NCI-H2196 treated with DMSO at 0.1 percent for 48 hours (cell line): ENCODE measurements around the gene IL17B.

Experiments
- DNase-seq: peaks from one replicate; lab custom pipeline; 2025; ENCODE audit not compliant: unreplicated experiment; lab: John Stamatoyannopoulos, UW

IL17B gene

GRCh38 chr5:149415066-149415967, 36.2 kb upstream of the IL17B start:
- DNase-seq, result no peak

DNA sequence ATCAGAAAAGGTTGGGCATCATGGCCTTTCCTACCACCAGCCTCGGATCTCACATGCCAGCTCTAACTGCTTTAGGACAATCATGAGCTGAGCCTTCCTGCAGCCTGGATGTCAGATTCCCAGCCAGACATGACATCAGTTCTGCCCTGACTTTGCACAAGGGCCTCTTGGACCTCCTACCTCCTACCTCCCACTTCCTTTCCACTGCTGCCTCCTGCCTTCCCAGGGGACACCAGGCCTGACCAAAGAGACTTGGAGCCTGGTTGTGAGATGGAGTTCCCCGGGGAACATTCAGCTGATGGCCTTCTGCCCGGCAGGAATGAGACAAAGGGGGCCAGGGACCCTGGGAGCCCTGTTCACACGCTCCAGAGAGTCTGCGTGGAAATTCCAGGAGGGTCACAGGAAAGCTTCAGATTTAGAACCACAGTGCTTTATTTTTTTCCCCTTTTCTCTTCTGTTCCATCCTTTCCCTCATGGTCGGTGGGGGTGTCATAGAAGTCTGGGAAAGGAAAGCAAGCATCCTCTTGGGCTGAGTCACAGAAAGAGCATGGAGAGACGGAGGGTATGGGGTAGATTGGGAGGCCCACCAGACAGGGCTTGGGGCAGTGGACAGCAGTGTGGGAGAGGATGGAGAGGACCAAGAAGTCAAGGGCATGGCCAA, 35.4 kb upstream of the IL17B start:
- DNase-seq, result no peak

GRCh38 chr5:149413477-149414210, 34.6 kb upstream of the IL17B start:
- no peak for DNase-seq

DNA sequence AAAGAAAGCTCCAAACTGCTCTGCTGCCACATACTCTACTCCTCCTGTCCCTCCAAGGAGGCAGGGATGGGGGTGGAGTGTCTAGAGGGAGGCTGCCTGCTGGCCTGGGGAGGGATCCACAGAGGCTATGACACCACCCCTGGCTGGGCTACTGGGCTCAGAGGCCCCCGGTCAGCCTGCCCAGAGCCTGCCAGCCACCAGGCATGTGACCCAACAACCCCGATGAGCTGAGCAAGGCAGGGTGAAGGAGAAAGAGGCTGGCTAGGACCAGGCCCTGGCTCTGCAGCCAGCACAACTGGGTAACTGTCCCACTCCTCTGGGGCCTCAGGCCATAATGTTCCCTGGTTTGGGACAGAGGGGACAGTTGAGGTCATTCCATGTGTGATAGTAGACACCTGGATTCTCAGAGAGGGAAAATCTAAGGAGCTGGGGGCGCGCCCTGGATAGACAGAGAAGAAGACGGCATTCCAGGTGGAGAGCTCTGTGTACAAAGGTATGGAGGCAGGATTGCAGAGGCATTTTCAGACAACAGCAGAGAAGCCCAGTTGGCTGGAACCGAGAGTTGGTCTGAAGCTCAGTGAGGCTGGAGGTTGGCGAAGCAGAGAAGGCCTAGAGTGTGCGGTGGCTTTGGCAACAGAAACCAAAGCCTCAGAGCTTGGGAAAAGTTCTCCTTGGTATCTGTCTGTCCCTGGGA, 33.8 kb upstream of the IL17B start:
- DNase-seq, result no peak

GRCh38 chr5:149411738-149412519, 32.8 kb upstream of the IL17B start:
- no peak for DNase-seq

GRCh38 chr5:149410721-149411432, 31.8 kb upstream of the IL17B start:
- DNase-seq, result no peak

DNA sequence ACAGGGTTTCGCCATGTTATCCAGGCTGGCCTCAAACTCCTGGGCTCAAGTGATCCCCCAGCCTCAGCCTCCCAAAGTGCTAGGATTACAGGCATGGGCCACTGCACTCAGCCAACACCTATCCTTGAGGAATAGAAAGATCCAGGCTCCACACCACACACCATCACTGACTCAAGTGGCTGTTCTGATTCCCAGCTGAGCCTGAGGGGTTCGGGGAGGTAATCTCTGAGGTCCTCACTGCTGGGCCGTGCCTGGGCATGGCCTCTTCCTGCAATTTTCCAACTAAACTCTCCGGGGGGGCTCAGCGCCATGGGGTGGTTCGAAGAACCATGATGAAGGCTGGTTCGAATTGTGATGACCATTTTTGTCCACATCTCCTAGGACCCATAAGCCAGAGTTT, 31.0 kb upstream of the IL17B start:
- no peak for DNase-seq

GRCh38 chr5:149409268-149409948, 30.3 kb upstream of the IL17B start:
- no peak for DNase-seq

- DNase-seq, result no peak
Observed at GRCh38 chr5:149408252-149409099, 29.4 kb upstream of the IL17B start.

DNA sequence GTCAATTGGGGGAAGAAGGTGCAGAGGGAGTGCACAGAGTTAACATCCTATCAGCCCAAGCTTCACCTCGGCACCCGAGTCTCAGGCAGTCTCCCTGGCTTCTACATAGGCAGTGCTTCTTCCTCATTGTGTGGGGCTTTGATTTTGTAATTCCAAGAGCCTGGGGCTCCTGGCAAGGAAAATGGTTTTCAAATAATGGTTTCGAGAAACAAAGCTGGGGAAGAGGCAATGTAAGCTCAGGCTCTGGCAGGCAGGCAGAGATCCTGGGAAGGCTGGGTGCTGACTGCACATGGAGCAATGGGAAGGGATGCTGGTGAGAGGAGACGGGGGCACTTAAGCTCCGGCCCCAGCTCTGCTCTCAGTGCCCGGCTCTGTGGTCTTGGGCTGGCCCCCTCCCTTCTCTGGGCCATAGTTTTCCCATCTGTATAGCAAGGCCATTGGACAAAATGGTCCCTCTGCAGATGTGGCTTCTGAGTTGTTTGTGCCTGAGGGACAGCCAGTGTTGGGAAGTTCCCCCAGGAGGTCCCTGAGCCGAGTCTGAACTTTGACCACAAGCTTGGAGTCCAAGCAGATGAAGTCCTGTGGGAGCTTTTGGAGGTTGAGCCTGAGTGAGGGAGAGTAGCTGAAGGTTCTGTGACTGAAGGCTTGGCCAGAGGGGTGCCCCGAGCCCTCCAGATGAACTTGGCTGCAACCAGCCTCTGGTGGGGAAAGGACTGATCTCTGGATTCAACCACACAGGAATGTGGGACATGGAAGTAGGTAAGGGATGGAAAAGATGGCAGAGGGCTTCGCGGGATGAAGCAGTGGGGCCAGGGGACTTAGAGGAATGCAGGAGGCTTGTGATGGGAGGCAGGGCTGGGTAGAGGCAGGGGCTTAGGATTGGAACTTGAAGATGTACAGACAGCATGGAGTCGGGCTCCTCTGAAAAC, 28.5 kb upstream of the IL17B start:
- no peak for DNase-seq

DNA sequence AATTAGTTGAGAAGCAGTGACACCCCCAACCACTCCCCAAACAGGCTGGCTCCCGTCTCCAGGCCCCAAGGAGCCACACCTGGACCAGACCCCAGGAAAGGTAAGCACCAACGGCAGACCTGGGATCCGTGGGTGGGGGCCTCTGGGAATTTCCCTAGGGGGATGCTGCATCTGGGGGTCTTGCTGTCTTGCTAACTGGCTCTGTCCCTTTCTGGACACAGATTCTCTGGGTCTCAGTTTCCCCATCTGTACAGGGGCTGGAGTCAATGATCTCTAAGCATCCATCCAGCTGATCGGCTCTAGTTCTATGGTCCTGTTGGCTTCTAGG, 27.9 kb upstream of the IL17B start:
- no peak for DNase-seq

DNA sequence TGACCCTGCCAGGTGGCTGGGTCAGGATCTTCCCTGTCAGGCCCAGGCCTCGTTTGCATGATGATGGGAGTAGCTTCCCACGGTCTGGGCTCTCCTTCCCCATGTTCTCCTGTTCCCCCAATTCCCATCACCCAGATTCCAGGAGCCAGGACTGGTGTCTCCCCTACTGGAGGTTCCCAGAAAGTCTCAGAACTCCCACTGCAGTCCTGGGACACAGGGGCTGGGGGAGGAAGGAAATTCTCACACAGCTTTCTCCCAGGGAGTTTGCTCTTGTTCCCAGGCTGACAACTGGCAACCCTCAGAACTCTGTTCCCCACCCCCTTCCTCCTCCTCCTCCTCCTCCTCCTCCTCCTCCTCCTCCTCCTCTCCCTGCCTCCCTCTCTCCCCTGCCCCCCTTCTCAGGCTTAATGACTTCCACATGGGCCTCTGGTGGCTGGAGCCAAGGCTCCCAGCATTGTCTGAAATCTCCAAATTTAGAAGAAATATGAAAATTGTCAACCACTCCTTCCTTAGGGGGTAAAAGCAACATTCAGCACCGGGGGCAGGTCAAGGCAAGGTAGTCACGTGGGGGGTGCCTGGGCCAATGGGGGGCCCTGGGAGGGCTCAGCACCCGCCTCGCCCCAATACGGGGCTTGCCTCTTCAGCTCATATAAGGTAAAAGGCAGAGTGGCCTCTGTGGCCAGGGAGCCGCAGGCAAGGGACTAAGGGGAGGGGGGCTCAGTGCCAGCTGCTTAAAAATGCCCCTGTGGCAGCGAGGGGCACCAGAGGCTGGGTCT, 27.3 kb upstream of the IL17B start:
- no peak for DNase-seq

GRCh38 chr5:149405550-149406202, 26.6 kb upstream of the IL17B start:
- DNase-seq, result no peak

- no peak for DNase-seq
Observed at GRCh38 chr5:149404746-149405549, 25.9 kb upstream of the IL17B start.
